22Rv1 (cell line): ENCODE results near the gene RAB31.

Source experiments
- H3K27ac ChIP-seq: fragments of 450-650 bp; 2 replicates; pipeline ENCODE4 v1.5.1; 2017
- ZFX ChIP-seq: fragments of 450-650 bp; IDR thresholded peaks from 2 replicates; pipeline ENCODE4 v1.6.1; 2017; ENCODE audit warnings: antibody characterized with exemption, borderline replicate concordance
- TF ChIP-seq, protein P1 (sequence below): fragments of 450-650 bp; IDR thresholded peaks from 2 replicates; pipeline ENCODE4 v1.5.1; 2017; ENCODE audit warnings: mild to moderate bottlenecking

RAB31 gene

DNA sequence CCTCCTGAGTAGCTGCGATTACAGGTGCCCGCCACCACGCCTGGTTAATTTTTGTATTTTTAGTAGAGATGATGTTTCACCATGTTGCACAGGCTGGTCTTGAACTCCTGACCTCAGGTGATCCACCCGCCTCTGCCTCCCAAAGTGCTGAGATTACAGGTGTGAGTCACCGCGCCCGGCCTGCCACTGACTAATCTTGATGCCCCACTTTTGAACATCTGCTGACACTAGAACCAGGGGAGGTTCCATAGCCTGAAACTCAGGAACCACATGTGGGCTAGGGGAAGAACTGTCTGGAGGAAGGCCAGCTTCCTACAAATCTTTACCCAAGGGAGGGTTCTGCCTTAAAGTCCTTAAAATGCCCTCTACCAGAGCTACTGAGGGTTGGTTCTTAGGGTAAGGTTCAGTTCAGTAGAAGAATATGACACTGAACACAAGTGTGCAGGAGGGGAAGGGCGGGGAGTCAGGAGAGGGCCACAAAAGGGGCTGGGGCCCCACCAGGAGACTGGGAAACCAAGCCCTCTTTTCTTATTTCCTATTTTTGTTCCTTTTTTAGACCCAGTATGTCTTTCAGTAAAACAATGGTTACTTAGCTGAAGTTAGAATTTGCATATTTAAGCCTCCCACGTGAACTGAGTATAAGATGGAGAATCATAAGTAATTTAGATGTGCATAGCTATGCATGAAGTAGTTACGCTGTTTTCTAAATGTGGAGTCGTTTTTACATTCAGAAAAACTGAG, 6.3 kb upstream of the RAB31 start:
- TF ChIP-seq, protein P1, sequence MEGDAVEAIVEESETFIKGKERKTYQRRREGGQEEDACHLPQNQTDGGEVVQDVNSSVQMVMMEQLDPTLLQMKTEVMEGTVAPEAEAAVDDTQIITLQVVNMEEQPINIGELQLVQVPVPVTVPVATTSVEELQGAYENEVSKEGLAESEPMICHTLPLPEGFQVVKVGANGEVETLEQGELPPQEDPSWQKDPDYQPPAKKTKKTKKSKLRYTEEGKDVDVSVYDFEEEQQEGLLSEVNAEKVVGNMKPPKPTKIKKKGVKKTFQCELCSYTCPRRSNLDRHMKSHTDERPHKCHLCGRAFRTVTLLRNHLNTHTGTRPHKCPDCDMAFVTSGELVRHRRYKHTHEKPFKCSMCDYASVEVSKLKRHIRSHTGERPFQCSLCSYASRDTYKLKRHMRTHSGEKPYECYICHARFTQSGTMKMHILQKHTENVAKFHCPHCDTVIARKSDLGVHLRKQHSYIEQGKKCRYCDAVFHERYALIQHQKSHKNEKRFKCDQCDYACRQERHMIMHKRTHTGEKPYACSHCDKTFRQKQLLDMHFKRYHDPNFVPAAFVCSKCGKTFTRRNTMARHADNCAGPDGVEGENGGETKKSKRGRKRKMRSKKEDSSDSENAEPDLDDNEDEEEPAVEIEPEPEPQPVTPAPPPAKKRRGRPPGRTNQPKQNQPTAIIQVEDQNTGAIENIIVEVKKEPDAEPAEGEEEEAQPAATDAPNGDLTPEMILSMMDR = no peak
- no peak for TF ChIP-seq ZFX
- no peak overlapping the region for H3K27ac ChIP-seq

GRCh38 chr18:9704233-9705118, 3.6 kb upstream of the RAB31 start:
- TF ChIP-seq, protein P1 = no peak
- no peak for TF ChIP-seq ZFX
- H3K27ac ChIP-seq = no peak overlapping the region

GRCh38 chr18:9705183-9705829, 2.8 kb upstream of the RAB31 start:
- TF ChIP-seq, protein P1 = no peak
- TF ChIP-seq ZFX = no peak
- no peak overlapping the region for H3K27ac ChIP-seq

- no peak overlapping the region for H3K27ac ChIP-seq
- TF ChIP-seq, protein P1 = no peak
These were observed 1.8 kb upstream of the RAB31 start for GRCh38 chr18:9706081-9706935.

GRCh38 chr18:9707381-9708056, 582 bp upstream of the RAB31 start:
- H3K27ac ChIP-seq = no peak overlapping the region
- no peak for TF ChIP-seq ZFX
- TF ChIP-seq, protein P1 = no peak

GRCh38 chr18:9708434-9709303, 568 bp downstream of the RAB31 start:
- H3K27ac ChIP-seq = no peak overlapping the region
- TF ChIP-seq ZFX = no peak
- TF ChIP-seq, protein P1 = no peak
